AG10803 (cell line): ENCODE results near the gene CASQ1.

Source experiments
- DNase-seq: peaks from one replicate; pipeline ENCODE4 v3.0.0; 2010; ENCODE audit warnings: low read depth
- H3K4me3 ChIP-seq: 2 replicates; pipeline ENCODE4 v1.5.1; 2011; ENCODE audit warnings: mild to moderate bottlenecking, low read length, control low read depth
- CTCF ChIP-seq: conservative IDR thresholded peaks from 2 replicates; pipeline ENCODE4 v1.5.1; 2011; ENCODE audit warnings: mild to moderate bottlenecking, low read length, control low read depth, inconsistent platforms

Gene CASQ1

GRCh38 chr1:160214481-160215140 is 24.2 kb downstream of the CASQ1 start:
- no peak for TF ChIP-seq CTCF
- H3K4me3 ChIP-seq: no peak overlapping the region
- no peak for DNase-seq

- TF ChIP-seq CTCF: no peak
Measured at GRCh38 chr1:160216301-160216700, 25.9 kb downstream of the CASQ1 start.

GRCh38 chr1:160217481-160218051 is 27.2 kb downstream of the CASQ1 start:
- peak; percentile 19 for DNase-seq
- TF ChIP-seq CTCF: no peak
- H3K4me3 ChIP-seq: no peak overlapping the region

More at GRCh38 chr1:160216301-160216700, 25.9 kb downstream of the CASQ1 start:
- H3K4me3 ChIP-seq: no peak overlapping the region
- no peak for DNase-seq

DNA sequence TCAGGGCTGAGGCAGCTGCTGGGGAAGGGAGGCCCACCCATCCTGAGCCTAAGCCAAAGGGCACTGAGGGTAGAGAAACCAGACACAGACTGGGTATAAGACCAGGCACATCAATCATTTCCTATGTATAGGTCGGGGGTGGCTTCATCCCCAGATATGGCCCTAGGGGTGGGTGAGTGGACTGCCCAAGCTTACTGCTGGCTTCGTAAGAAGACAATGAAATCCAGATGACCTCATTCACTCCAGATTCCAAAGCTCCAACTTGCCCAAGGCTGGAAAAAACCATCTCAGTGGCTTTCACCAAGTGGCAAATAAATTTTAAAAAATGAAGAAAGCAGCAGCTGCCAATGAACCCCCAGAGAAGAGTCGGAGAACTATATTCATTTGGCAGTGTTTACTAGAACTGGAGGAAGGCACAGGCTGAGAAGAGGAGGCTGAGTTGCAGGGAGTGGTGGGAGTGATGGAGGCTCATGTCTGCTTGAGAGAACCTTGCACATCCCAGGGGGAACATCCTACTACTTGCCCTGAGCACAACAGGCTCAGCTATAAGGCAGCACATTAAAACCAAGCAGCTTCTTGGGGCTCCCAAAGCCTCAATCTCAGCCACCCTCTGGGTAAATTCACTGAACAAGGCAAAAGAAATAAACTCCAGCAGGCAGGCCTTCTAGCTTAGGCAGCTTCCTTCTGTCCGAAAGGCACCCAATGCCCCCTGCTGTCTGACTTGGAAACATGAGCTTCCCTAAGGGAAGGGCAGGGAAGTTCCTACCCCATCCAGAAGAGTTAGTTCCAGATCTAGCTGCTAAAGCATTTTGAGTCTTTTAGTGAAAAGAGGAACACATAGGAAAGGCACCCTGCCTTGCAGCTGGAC is 28.9 kb downstream of the CASQ1 start:
- TF ChIP-seq CTCF: peak; percentile 79
- peak; percentile 80 for DNase-seq
- H3K4me3 ChIP-seq: no peak overlapping the region

- TF ChIP-seq CTCF: no peak
- DNase-seq: no peak
- no peak overlapping the region for H3K4me3 ChIP-seq
Measured at GRCh38 chr1:160220301-160220700, 29.9 kb downstream of the CASQ1 start.

GRCh38 chr1:160221089-160221488 is 30.7 kb downstream of the CASQ1 start:
- peak; percentile 58 for DNase-seq
- no peak for TF ChIP-seq CTCF
- no peak overlapping the region for H3K4me3 ChIP-seq
